ENCODE data around the gene PARN. TPM values are rescaled to one million over a fixed set of nuclear protein-coding genes. Genes with fewer than 3 reads are reported as not detected.

Gene PARN
- total and polyA plus RNA-seq, 2 of the 8 experiments (the other 6 are each of a cell fraction or from before 2014, with no cell fraction given) = 24.5 to 44.6 TPM

DNA sequence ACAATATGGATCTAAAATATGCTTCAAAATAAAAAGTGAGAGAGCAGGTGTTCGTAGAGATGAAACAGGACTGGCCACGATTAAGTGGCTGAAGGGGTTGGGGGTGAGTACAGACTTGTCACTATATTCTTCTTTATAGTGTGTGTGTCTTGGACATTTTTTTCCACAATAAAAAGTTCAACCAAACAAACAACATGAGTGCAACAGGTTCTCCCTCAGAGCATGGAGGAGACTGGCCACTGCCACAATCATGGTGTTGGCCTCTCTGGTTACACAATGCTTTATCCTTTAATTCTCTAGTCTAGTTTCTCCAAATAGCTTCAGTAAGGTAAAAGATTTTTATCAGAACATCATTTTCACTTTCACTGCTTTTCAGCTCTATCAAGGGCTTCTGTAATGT lies 109.3 kb downstream of the PARN start:
- Histone ChIP-seq H3K23me2 (ENCODE audit: low read depth, low read length) (no peaks in the 10 kb centered on the region), H4K20me1 (replicated peaks in 1 of 2; ENCODE audit: control insufficient read depth in 1 of 2, insufficient read depth in 2 of 2, low read length in 2 of 2) (no peaks in the 10 kb centered on the region), H2AFZ (ENCODE audit: low read length) (no peak overlapping the region), H4K5ac (ENCODE audit: insufficient read length, low read depth, low read length) (no peak overlapping the region), H2BK120ac (replicated peaks; ENCODE audit: low read depth, low read length) (no peak overlapping the region), H2BK15ac (ENCODE audit: low read length) (no peak overlapping the region), H3K4me3 (ENCODE audit: extremely low read depth in 1 of 4, insufficient read depth in 2 of 4, low read depth in 3 of 4, low read length in 4 of 4) (no peak overlapping the region), H3K14ac (ENCODE audit: insufficient read length) (no peak overlapping the region), H3K79me2 (ENCODE audit: control insufficient read depth in 1 of 2, insufficient read depth in 2 of 2, low read length in 2 of 2) (peaks cover 0 to 8% of the 10 kb centered on the region in 2 experiments; a peak in 2 of 4 replicates), H2BK12ac (ENCODE audit: low read depth, low read length) (no peak overlapping the region), H3K4me2 (ENCODE audit: insufficient read depth in 1 of 2, low read depth in 2 of 2, low read length in 2 of 2) (no peak overlapping the region), H3K4ac (replicated peaks; ENCODE audit: insufficient read length, low read depth, low read length) (no peak overlapping the region), H2BK20ac (ENCODE audit: low read length) (no peak overlapping the region), H4K8ac (ENCODE audit: extremely low read depth, insufficient read depth, low read length) (no peak overlapping the region), H4K91ac (replicated peaks; ENCODE audit: insufficient read length, low read length) (no peak overlapping the region), H3K4me1 (replicated peaks in 1 of 4; ENCODE audit: control insufficient read depth in 3 of 4, insufficient read depth in 4 of 4, low read length in 3 of 4) (peaks cover 5 to 28% (median 16%) of the 10 kb centered on the region in 4 experiments; a peak in 6 of 7 replicates), H3K79me1 (ENCODE audit: low read depth, low read length) (no peaks in the 10 kb centered on the region; the same call in 1 of the 2 replicates), H3K36me3 (ENCODE audit: control insufficient read depth in 2 of 4, insufficient read depth in 4 of 4, low read length in 3 of 4) (no peaks in the 10 kb centered on the region), H3K18ac (ENCODE audit: extremely low read depth, low read length) (no peak overlapping the region), H3K9me3 (ENCODE audit: insufficient read depth in 2 of 2, low read depth in 1 of 2, low read length in 1 of 2) (no peaks in the 10 kb centered on the region), H2AK5ac (ENCODE audit: low read depth, low read length) (no peak overlapping the region), H3K56ac (replicated peaks; ENCODE audit: insufficient read length, low read depth, low read length) (no peak overlapping the region), H3K9ac (replicated peaks in 1 of 4; ENCODE audit: extremely low read depth in 1 of 4, low read depth in 3 of 4, low read length in 3 of 4) (no peak overlapping the region), H3K27me3 (replicated peaks in 1 of 4; ENCODE audit: control insufficient read depth in 3 of 4, extremely low read depth in 1 of 4, insufficient read depth in 3 of 4, low read length in 3 of 4) (no peaks in the 10 kb centered on the region), H3K23ac (ENCODE audit: insufficient read length) (no peak overlapping the region), H3K27ac (ENCODE audit: low read depth, low read length) (no peak overlapping the region), H2BK5ac (ENCODE audit: low read depth, low read length) (no peak overlapping the region)
- ChIA-PET POLR2A (ENCODE audit: partially characterized antibody) (no interaction called here), CTCF (ENCODE audit: partially characterized antibody) (interaction anchor here (1.4 kb wide), 1 partner anchor 222 kb away, joined by 3 read pairs; no protein-coding TSS in a partner anchor)
- no peak for FAIRE-seq
- DNase-seq (ENCODE audit: low read depth in 1 of 2, low spot score in 2 of 2) = no peak
- WGBS, 2 experiments (ENCODE audit: extremely low coverage in 1 of 2, insufficient coverage in 1 of 2, insufficient read length in 1 of 2, insufficient replicate concordance in 2 of 2, low coverage in 1 of 2, low lambda C conversion rate in 2 of 2, missing lambda C conversion rate in 1 of 2) = 89% methylated on average over 2 of the region's 2 CpGs; no CpG with 5 or more reads in 1 of the 2 experiments
- TF ChIP-seq RFX5 (IDR thresholded peaks at IDR 0.05; ENCODE audit: borderline replicate concordance, low read depth, low read length) (no peak), EGR1 (IDR thresholded peaks at IDR 0.05; ENCODE audit: borderline replicate concordance, low read depth, low read length) (no peak), CREB1 (IDR thresholded peaks at IDR 0.05) (no peak), TAF1 (IDR thresholded peaks at IDR 0.05; ENCODE audit: low read depth, low read length) (no peak), BCL11A (IDR thresholded peaks at IDR 0.05; ENCODE audit: low read depth in 2 of 2, low read length in 2 of 2) (no peak), HDAC6 (IDR thresholded peaks at IDR 0.05; ENCODE audit: low read depth, low read length) (no peak), TCF12 (IDR thresholded peaks at IDR 0.05; ENCODE audit: low read depth, low read length) (no peak), TEAD4 (IDR thresholded peaks at IDR 0.05; ENCODE audit: low read depth, low read length) (no peak), EZH2 (IDR thresholded peaks at IDR 0.05; ENCODE audit: low read depth, low read length, severe bottlenecking) (no peak), ZNF274 (IDR thresholded peaks at IDR 0.05; ENCODE audit: borderline replicate concordance, extremely low read depth, low read length) (no peak)
- TF ChIP-seq, protein P1, sequence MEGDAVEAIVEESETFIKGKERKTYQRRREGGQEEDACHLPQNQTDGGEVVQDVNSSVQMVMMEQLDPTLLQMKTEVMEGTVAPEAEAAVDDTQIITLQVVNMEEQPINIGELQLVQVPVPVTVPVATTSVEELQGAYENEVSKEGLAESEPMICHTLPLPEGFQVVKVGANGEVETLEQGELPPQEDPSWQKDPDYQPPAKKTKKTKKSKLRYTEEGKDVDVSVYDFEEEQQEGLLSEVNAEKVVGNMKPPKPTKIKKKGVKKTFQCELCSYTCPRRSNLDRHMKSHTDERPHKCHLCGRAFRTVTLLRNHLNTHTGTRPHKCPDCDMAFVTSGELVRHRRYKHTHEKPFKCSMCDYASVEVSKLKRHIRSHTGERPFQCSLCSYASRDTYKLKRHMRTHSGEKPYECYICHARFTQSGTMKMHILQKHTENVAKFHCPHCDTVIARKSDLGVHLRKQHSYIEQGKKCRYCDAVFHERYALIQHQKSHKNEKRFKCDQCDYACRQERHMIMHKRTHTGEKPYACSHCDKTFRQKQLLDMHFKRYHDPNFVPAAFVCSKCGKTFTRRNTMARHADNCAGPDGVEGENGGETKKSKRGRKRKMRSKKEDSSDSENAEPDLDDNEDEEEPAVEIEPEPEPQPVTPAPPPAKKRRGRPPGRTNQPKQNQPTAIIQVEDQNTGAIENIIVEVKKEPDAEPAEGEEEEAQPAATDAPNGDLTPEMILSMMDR (IDR thresholded peaks at IDR 0.05; ENCODE audit: control extremely low read depth in 1 of 3, insufficient read depth in 1 of 3, low read depth in 1 of 3, low read length in 3 of 3) = no peak
- TF ChIP-seq, protein P2, sequence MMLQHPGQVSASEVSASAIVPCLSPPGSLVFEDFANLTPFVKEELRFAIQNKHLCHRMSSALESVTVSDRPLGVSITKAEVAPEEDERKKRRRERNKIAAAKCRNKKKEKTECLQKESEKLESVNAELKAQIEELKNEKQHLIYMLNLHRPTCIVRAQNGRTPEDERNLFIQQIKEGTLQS (IDR thresholded peaks at IDR 0.05; ENCODE audit: insufficient read depth, low read depth, low read length) = no peak
